Testis (tissue), 3 donors: Measurements from ENCODE around the gene GPR151. TPM values are rescaled to one million over a fixed set of nuclear protein-coding genes. Genes with fewer than 3 reads are reported as not detected.

Experiments
- DNase-seq: peaks from one replicate; pipeline ENCODE4 v3.0.0-alpha.2; 2019
- H3K27ac ChIP-seq, 2 donors: fragments of 200-600 bp; sonication (generic); one replicate each; pipeline ENCODE4 v1.5.1; 2019
- H3K27me3 ChIP-seq: fragments of 200-600 bp; sonication (generic); one replicate; pipeline ENCODE4 v1.5.1; 2019
- H3K36me3 ChIP-seq: fragments of 200-600 bp; sonication (generic); one replicate; pipeline ENCODE4 v1.5.1; 2017; ENCODE audit warnings: low read depth; ENCODE audit errors: missing control alignments
- H3K4me1 ChIP-seq: fragments of 200-600 bp; sonication (generic); one replicate; pipeline ENCODE4 v1.5.1; 2019
- H3K4me3 ChIP-seq, 2 donors: fragments of 200-600 bp; sonication (generic); one replicate each; pipeline ENCODE4 v1.5.1; 2017 to 2019
- H3K9me3 ChIP-seq: fragments of 200-600 bp; sonication (generic); one replicate; pipeline ENCODE4 v1.5.1; 2017
- CTCF ChIP-seq, 3 experiments: fragments of 450-650 bp in 2 of 3; fragments of 200-600 bp in 1 of 3; sonication (generic) in 1 of 3; IDR thresholded peaks; one replicate each; pipeline ENCODE4 v1.5.1; 2016 to 2019; ENCODE audit warnings: antibody characterized with exemption in 3 of 3, mild to moderate bottlenecking in 2 of 3, moderate library complexity in 1 of 3
- POLR2A ChIP-seq: fragments of 450-650 bp; IDR thresholded peaks from one replicate; pipeline ENCODE4 v1.6.1; 2017; ENCODE audit warnings: antibody characterized with exemption, mild to moderate bottlenecking, moderate library complexity
- WGBS, 2 donors: methylation state at CpG; one replicate each; pipeline ENCODE4 v1.1.5; 2018; 5-methylcytosine and 5-hydroxymethylcytosine counted together
- intact Hi-C: fragments of 100-400 bp; cut with DNase I; formaldehyde crosslinking; loops from one replicate; pipeline ENCODE4 v1.15.1; 2023; ENCODE audit warnings: low total_unique reads
- polyA plus RNA-seq: library from polyadenylated mRNA; stranded (reverse); fragments of 350-450 nt; fragmentation: Illumina TruSeq; extraction: RNeasy Lipid Tissue Mini Kit (QIAGEN cat#74804); gene quantifications from one replicate; pipeline ENCODE4 v1.2.3, GENCODE V29; 2014; ENCODE audit warnings: low read depth, low replicate concordance; ENCODE audit not compliant: insufficient read depth
- total RNA-seq, 2 donors: library from RNA; depleted of rRNA; stranded (reverse); fragments of >200 nt; gene quantifications; one replicate each; pipeline ENCODE4 v1.2.3, GENCODE V29; 2016

GPR151 gene
- total and polyA plus RNA-seq, 3 donors from 2014 or later, result not detected

DNA sequence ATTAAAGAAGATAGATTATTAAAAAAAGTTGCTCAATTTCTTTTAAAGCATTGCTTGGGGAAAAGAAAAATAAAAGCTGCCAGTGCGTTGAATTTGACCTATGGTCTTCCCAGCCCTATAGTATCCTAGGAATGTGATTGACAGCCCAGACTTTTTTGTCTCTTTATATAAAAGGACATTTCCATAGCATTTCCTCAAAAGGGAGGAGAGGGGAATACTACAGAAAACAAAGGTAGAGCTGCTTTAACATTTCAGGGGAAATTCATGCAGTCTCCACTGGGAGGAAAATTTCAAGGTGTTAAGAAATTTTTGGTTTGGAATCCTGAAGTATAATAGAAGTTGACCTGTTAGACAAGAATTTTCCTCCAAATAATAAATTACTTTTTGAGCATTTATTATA is 17.9 kb upstream of the GPR151 start:
- intact Hi-C loops, result no loop called here
- Histone ChIP-seq H3K36me3 (no peaks in the 10 kb centered on the region), H3K27me3 (no peaks in the 10 kb centered on the region), H3K4me1 (no peaks in the 10 kb centered on the region), H3K4me3 (no peak overlapping the region), H3K9me3 (no peaks in the 10 kb centered on the region), H3K27ac (no peak overlapping the region)
- TF ChIP-seq POLR2A (no peak), CTCF (IDR thresholded peaks at IDR 0.05) (no peak)
- 0 to 4% methylated on average over 1 of the region's 1 CpG for WGBS, 2 donors
- DNase-seq, result no peak

DNA sequence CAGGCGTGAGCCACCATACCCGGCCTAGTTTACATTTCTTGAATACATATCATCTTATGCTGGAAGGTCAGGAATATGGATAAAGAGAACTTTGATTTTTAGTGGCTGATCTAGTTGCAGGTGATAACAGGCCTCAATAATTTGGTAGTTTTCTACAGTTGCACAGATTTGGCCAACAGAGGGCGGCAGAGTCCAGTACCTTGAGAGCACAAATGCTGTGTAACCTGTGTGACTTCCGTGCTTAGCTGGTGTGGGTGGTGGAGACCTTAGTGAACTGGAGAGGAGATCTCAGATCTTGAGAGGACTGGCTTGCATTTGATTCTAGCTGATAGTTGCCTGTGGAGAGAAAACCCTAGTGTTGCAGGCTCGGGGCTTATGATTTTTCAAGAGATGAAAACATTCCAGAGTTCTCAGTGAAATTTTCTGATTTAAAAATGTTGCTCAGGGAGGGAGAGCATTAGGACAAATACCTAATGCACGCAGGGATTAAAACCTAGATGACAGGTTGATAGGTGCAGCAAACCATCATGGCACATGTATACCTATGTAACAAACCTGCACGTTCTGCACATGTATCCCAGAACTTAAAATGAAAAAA is 17.4 kb upstream of the GPR151 start:
- intact Hi-C loops, result no loop called here
- no peak overlapping the region for H3K27ac ChIP-seq
- no peaks in the 10 kb centered on the region for H3K4me1 ChIP-seq
- H3K9me3 ChIP-seq, result no peaks in the 10 kb centered on the region
- no peaks in the 10 kb centered on the region for H3K36me3 ChIP-seq
- TF ChIP-seq CTCF (IDR thresholded peaks at IDR 0.05), result peak; percentile 49 to 70 (median 67)
- TF ChIP-seq POLR2A, result no peak
- no peak overlapping the region for H3K4me3 ChIP-seq
- 53 to 57% methylated on average over 7 of the region's 7 CpGs for WGBS, 2 donors
- DNase-seq, result peak; percentile 83
- H3K27me3 ChIP-seq, result no peaks in the 10 kb centered on the region

DNA sequence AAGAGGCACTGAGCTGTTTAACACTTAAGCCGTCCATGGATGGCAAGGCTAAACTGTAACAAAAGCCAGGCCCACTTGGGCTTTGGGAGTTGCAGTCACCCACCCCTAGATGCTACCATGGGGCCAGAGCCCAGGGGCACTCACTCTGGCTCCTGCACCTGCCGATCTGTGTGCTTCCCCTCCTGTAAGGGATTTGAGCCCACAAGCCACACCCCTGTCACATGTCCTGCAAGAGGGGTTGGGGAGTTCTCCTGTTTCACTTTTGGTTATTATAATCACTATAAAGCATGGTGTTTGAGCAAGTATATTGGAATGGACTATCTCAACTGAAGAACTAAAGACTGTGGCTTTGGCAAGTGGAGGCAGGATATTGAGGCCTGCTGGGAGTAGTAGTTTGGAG is 14.0 kb upstream of the GPR151 start:
- Histone ChIP-seq H3K27me3 (no peaks in the 10 kb centered on the region), H3K27ac (no peak overlapping the region), H3K4me1 (no peaks in the 10 kb centered on the region), H3K4me3 (no peak overlapping the region), H3K9me3 (no peaks in the 10 kb centered on the region), H3K36me3 (no peaks in the 10 kb centered on the region)
- TF ChIP-seq CTCF (IDR thresholded peaks at IDR 0.05), result no peak
- no peak for TF ChIP-seq POLR2A
- DNase-seq, result no peak
- 83 to 85% methylated on average over 2 of the region's 2 CpGs for WGBS, 2 donors
- intact Hi-C loops, result no loop called here

- intact Hi-C loops, result no loop called here
- TF ChIP-seq POLR2A (no peak), CTCF (IDR thresholded peaks at IDR 0.05) (no peak)
- Histone ChIP-seq H3K9me3 (no peaks in the 10 kb centered on the region), H3K27me3 (no peaks in the 10 kb centered on the region), H3K4me3 (no peak overlapping the region), H3K4me1 (no peaks in the 10 kb centered on the region), H3K27ac (no peak overlapping the region), H3K36me3 (no peaks in the 10 kb centered on the region)
- WGBS, 2 donors, result 62 to 73% methylated on average over 4 of the region's 4 CpGs
- no peak for DNase-seq
Observed at GRCh38 chr5:146528236-146528635, 12.2 kb upstream of the GPR151 start.

- WGBS, 2 donors, result 86% methylated on average over 3 of the region's 3 CpGs
- no peaks in the 10 kb centered on the region for H3K9me3 ChIP-seq
- H3K27me3 ChIP-seq, result no peaks in the 10 kb centered on the region
- no peak overlapping the region for H3K27ac ChIP-seq
- no peaks in the 10 kb centered on the region for H3K4me1 ChIP-seq
- no peaks in the 10 kb centered on the region for H3K36me3 ChIP-seq
- intact Hi-C loops, result no loop called here
- no peak for TF ChIP-seq POLR2A
- no peak for TF ChIP-seq CTCF (IDR thresholded peaks at IDR 0.05)
- no peak for DNase-seq
- no peak overlapping the region for H3K4me3 ChIP-seq
Observed at GRCh38 chr5:146527785-146528184, 11.8 kb upstream of the GPR151 start.
